Loucy (cell line): ENCODE measurements around the gene CAMKMT.
A peak's percentile ranks its signal among the peaks of the same experiment; 100 is the strongest.

Source experiments
- H2AFZ ChIP-seq: fragments of 200-600 bp; sonication (generic); 2 replicates; pipeline ENCODE4 v1.6.0; 2016; ENCODE audit warnings: antibody characterized with exemption, mild to moderate bottlenecking, low read length, moderate library complexity
- H3F3A ChIP-seq: fragments of 200-600 bp; 2 replicates; pipeline ENCODE4 v1.6.0; 2016; ENCODE audit warnings: antibody characterized with exemption, low read depth, mild to moderate bottlenecking
- H3K27me3 ChIP-seq: fragments of 200-600 bp; sonication (generic); 2 replicates; pipeline ENCODE4 v1.6.1; 2014; ENCODE audit warnings: low read length, mild to moderate bottlenecking; ENCODE audit not compliant: insufficient read depth, poor library complexity, severe bottlenecking
- H3K36me3 ChIP-seq: fragments of 200-600 bp; sonication (generic); 2 replicates; pipeline ENCODE4 v1.6.1; 2016; ENCODE audit warnings: low read length; ENCODE audit not compliant: insufficient read depth
- H3K4me1 ChIP-seq: fragments of 200-600 bp; sonication (generic); 2 replicates; pipeline ENCODE4 v1.5.1; 2014; ENCODE audit warnings: low read length, mild to moderate bottlenecking; ENCODE audit not compliant: insufficient read depth, poor library complexity, severe bottlenecking
- H3K4me2 ChIP-seq: fragments of 200-600 bp; sonication (generic); 2 replicates; pipeline ENCODE4 v1.6.0; 2014; ENCODE audit warnings: antibody characterized with exemption, low read length, low read depth, mild to moderate bottlenecking; ENCODE audit not compliant: poor library complexity, severe bottlenecking
- H3K4me3 ChIP-seq: fragments of 200-600 bp; sonication (generic); 2 replicates; pipeline ENCODE4 v1.5.1; 2014; ENCODE audit warnings: low read length, mild to moderate bottlenecking, mixed read lengths; ENCODE audit not compliant: poor library complexity, severe bottlenecking
- H3K79me2 ChIP-seq: fragments of 200-600 bp; sonication (generic); 2 replicates; pipeline ENCODE4 v1.6.1; 2014; ENCODE audit warnings: low read length; ENCODE audit not compliant: insufficient read depth
- H3K9ac ChIP-seq: fragments of 200-600 bp; sonication (generic); 2 replicates; pipeline ENCODE4 v1.6.0; 2014; ENCODE audit warnings: mild to moderate bottlenecking, low read depth, low read length, moderate library complexity; ENCODE audit not compliant: poor library complexity, severe bottlenecking
- H3K9me2 ChIP-seq: fragments of 200-600 bp; sonication (generic); replicated peaks from 2 replicates; pipeline ENCODE4 v1.6.1; 2016; ENCODE audit warnings: low read depth, low read length, mixed read lengths
- H3K9me3 ChIP-seq: fragments of 200-600 bp; sonication (generic); 2 replicates; pipeline ENCODE4 v1.6.1; 2014; ENCODE audit warnings: mild to moderate bottlenecking, antibody characterized with exemption, low read length, low read depth; ENCODE audit not compliant: insufficient read depth
- H4K20me1 ChIP-seq: fragments of 200-600 bp; sonication (generic); 2 replicates; pipeline ENCODE4 v1.6.0; 2014; ENCODE audit warnings: antibody characterized with exemption, low read length, mild to moderate bottlenecking; ENCODE audit not compliant: insufficient read depth, poor library complexity, severe bottlenecking
- EZH2phosphoT487 ChIP-seq: fragments of 200-600 bp; IDR thresholded peaks from 2 replicates; pipeline ENCODE4 v1.6.1; 2018; ENCODE audit warnings: antibody characterized with exemption, mild to moderate bottlenecking, moderate library complexity, borderline replicate concordance
- TF ChIP-seq, protein P1 (sequence below): fragments of 200-600 bp; sonication (generic); conservative IDR thresholded peaks from 2 replicates; pipeline ENCODE4 v1.5.1; 2014; ENCODE audit warnings: mild to moderate bottlenecking, antibody characterized with exemption, low read length

The CAMKMT gene

DNA sequence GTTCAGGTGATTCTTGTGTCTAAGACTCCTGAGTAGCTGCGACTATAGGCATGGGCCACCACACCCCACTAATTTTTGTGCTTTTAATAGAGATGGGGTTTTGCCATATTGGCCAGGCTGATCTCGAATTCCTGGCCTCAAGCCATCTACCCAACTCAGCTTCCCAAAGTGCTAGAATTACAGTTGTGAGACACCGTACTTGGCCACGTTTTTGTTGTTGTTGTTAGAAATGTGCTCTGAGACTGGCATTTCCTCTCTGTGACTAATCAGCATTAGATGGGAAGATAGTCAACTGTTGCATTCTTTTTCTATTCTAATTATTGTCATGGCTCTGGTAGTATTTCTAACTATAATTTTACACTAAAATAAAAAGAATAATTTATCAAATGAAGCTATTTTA is 191.7 kb downstream of the CAMKMT start:
- TF ChIP-seq EZH2phosphoT487: no peak
- TF ChIP-seq, protein P1, sequence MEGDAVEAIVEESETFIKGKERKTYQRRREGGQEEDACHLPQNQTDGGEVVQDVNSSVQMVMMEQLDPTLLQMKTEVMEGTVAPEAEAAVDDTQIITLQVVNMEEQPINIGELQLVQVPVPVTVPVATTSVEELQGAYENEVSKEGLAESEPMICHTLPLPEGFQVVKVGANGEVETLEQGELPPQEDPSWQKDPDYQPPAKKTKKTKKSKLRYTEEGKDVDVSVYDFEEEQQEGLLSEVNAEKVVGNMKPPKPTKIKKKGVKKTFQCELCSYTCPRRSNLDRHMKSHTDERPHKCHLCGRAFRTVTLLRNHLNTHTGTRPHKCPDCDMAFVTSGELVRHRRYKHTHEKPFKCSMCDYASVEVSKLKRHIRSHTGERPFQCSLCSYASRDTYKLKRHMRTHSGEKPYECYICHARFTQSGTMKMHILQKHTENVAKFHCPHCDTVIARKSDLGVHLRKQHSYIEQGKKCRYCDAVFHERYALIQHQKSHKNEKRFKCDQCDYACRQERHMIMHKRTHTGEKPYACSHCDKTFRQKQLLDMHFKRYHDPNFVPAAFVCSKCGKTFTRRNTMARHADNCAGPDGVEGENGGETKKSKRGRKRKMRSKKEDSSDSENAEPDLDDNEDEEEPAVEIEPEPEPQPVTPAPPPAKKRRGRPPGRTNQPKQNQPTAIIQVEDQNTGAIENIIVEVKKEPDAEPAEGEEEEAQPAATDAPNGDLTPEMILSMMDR: no peak
- H2AFZ ChIP-seq: no peak overlapping the region
- no peaks in the 10 kb centered on the region for H3K79me2 ChIP-seq
- no peaks in the 10 kb centered on the region for H3K4me1 ChIP-seq
- no peaks in the 10 kb centered on the region for H3K9me3 ChIP-seq
- H4K20me1 ChIP-seq: no peaks in the 10 kb centered on the region
- H3F3A ChIP-seq: no peaks in the 10 kb centered on the region
- H3K27me3 ChIP-seq: no peaks in the 10 kb centered on the region
- H3K36me3 ChIP-seq: no peaks in the 10 kb centered on the region
- no peak overlapping the region for H3K4me3 ChIP-seq
- H3K4me2 ChIP-seq: no peak overlapping the region
- H3K9me2 ChIP-seq: no peaks in the 10 kb centered on the region
- H3K9ac ChIP-seq: no peak overlapping the region

DNA sequence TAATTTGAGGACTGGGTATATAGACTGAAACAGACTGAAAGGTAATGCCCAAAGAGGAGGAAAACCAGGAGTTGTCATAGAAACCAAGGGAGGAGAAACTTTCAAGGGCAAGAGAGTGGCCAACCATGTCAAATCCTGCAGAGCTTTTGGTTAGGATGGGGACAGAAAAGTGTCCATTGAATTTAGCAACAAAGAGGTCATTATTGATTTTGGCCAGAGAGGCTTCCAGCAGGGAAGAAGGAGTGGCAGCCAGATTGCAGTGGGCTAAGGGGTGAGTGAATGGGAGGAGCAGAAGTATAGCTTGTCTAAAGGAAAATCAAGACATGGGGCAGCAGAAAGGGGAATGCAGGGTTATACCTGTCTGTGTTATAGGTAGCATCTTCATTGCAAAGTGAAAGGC is 194.0 kb downstream of the CAMKMT start:
- no peak overlapping the region for H3K4me2 ChIP-seq
- H3K9ac ChIP-seq: no peak overlapping the region
- no peaks in the 10 kb centered on the region for H3K36me3 ChIP-seq
- no peaks in the 10 kb centered on the region for H3F3A ChIP-seq
- TF ChIP-seq EZH2phosphoT487: no peak
- TF ChIP-seq, protein P1: no peak
- H3K9me3 ChIP-seq: no peaks in the 10 kb centered on the region
- no peaks in the 10 kb centered on the region for H4K20me1 ChIP-seq
- H3K4me1 ChIP-seq: no peaks in the 10 kb centered on the region
- no peak overlapping the region for H2AFZ ChIP-seq
- H3K79me2 ChIP-seq: no peaks in the 10 kb centered on the region
- no peaks in the 10 kb centered on the region for H3K27me3 ChIP-seq
- H3K9me2 ChIP-seq: no peaks in the 10 kb centered on the region
- no peak overlapping the region for H3K4me3 ChIP-seq

DNA sequence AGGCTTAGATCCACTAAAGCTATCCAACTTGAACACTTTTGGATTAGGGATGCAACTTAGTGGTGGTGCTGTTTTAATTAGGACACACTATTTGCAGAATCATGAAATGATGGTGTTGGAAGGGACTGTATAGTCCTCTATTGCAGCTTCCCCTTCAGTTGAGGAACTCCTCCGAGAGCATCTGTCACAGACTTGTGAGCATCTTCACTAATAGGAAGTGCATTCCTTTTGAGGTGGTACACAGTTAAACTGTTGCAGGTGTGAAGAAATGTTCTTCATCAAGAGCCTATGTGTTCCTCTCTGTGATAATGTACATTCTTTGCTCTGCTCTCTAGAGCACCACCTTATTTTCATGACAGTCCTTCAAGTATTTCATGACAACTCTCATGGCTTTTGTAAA is 197.4 kb downstream of the CAMKMT start:
- Histone ChIP-seq H2AFZ (no peak overlapping the region), H3K9ac (no peak overlapping the region), H3K9me3 (no peaks in the 10 kb centered on the region), H3K36me3 (no peaks in the 10 kb centered on the region), H3F3A (no peaks in the 10 kb centered on the region), H3K27me3 (no peaks in the 10 kb centered on the region), H3K4me2 (no peak overlapping the region), H3K79me2 (no peaks in the 10 kb centered on the region), H3K9me2 (no peaks in the 10 kb centered on the region), H4K20me1 (no peaks in the 10 kb centered on the region), H3K4me3 (no peak overlapping the region), H3K4me1 (no peaks in the 10 kb centered on the region)
- TF ChIP-seq EZH2phosphoT487: no peak

DNA sequence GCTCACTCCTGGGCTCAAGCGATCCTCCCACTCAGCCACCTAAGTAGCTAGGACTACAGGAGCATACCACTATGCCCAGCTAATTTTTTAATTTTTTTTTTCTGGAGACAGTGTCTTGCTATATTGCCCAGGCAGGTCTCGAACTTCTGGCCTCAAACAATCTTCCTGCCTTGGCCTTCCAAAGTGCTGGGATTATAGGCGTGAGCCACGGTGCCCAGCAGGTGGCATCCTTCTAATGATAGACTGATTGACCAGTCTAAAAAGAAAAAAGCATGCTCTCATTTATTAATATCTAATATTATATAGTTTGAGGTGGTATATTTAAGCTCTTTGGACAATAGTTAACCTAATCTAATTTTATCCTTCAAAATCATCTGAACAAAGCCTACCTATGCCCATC is 198.6 kb downstream of the CAMKMT start:
- Histone ChIP-seq H3K9me3 (no peaks in the 10 kb centered on the region), H3K4me3 (no peak overlapping the region), H3F3A (no peaks in the 10 kb centered on the region), H3K27me3 (no peaks in the 10 kb centered on the region), H3K79me2 (no peaks in the 10 kb centered on the region), H2AFZ (no peak overlapping the region), H3K9me2 (no peaks in the 10 kb centered on the region), H3K9ac (no peak overlapping the region), H3K4me1 (no peaks in the 10 kb centered on the region), H3K4me2 (no peak overlapping the region), H3K36me3 (no peaks in the 10 kb centered on the region), H4K20me1 (no peaks in the 10 kb centered on the region)
- TF ChIP-seq EZH2phosphoT487: no peak
- TF ChIP-seq, protein P1: peak; percentile 67
